ENCODE measurements around the gene SRRM5. TPM values are rescaled to one million over a fixed set of nuclear protein-coding genes. Genes with fewer than 3 reads are reported as not detected.

The SRRM5 gene
- total RNA-seq, 1 donor from 2014 or later, result 0.46 TPM

GRCh38 chr19:43607238-43608205, 4.4 kb upstream of the SRRM5 start:
- no peaks in the 10 kb centered on the region for H3K36me3 ChIP-seq (ENCODE audit: control insufficient read depth, insufficient read depth, low read length)
- no peak for TF ChIP-seq CTCF (IDR thresholded peaks at IDR 0.05; ENCODE audit: insufficient read depth, low read length, poor library complexity, severe bottlenecking)
- no peaks in the 10 kb centered on the region for H3K27me3 ChIP-seq (ENCODE audit: control insufficient read depth, insufficient read depth, low read length)
- DNase-seq (ENCODE audit: low read depth), result no peak
- no peak overlapping the region for H3K4me3 ChIP-seq (ENCODE audit: low read depth, low read length)

- DNase-seq (ENCODE audit: low read depth), result no peak
- Histone ChIP-seq H3K4me3 (ENCODE audit: low read depth, low read length) (no peak overlapping the region), H3K27me3 (ENCODE audit: control insufficient read depth, insufficient read depth, low read length) (no peaks in the 10 kb centered on the region), H3K36me3 (ENCODE audit: control insufficient read depth, insufficient read depth, low read length) (no peaks in the 10 kb centered on the region)
- TF ChIP-seq CTCF (IDR thresholded peaks at IDR 0.05; ENCODE audit: insufficient read depth, low read length, poor library complexity, severe bottlenecking), result no peak
Measured at GRCh38 chr19:43609872-43610271, 2.0 kb upstream of the SRRM5 start.

- H3K36me3 ChIP-seq (ENCODE audit: control insufficient read depth, insufficient read depth, low read length), result no peaks in the 10 kb centered on the region
- H3K27me3 ChIP-seq (ENCODE audit: control insufficient read depth, insufficient read depth, low read length), result no peaks in the 10 kb centered on the region
- no peak for DNase-seq (ENCODE audit: low read depth)
- H3K4me3 ChIP-seq (ENCODE audit: low read depth, low read length), result no peak overlapping the region
- TF ChIP-seq CTCF (IDR thresholded peaks at IDR 0.05; ENCODE audit: insufficient read depth, low read length, poor library complexity, severe bottlenecking), result no peak
Measured at GRCh38 chr19:43610493-43610892, 1.4 kb upstream of the SRRM5 start.

- TF ChIP-seq CTCF (IDR thresholded peaks at IDR 0.05; ENCODE audit: insufficient read depth, low read length, poor library complexity, severe bottlenecking), result no peak
- DNase-seq (ENCODE audit: low read depth), result no peak
- no peaks in the 10 kb centered on the region for H3K36me3 ChIP-seq (ENCODE audit: control insufficient read depth, insufficient read depth, low read length)
Measured at GRCh38 chr19:43612374-43612773, 486 bp downstream of the SRRM5 start.

GRCh38 chr19:43616306-43616705, 4.4 kb downstream of the SRRM5 start:
- Histone ChIP-seq H3K27me3 (ENCODE audit: control insufficient read depth, insufficient read depth, low read length) (no peaks in the 10 kb centered on the region), H3K36me3 (ENCODE audit: control insufficient read depth, insufficient read depth, low read length) (no peaks in the 10 kb centered on the region), H3K4me3 (ENCODE audit: low read depth, low read length) (no peak overlapping the region)
- no peak for TF ChIP-seq CTCF (IDR thresholded peaks at IDR 0.05; ENCODE audit: insufficient read depth, low read length, poor library complexity, severe bottlenecking)
- no peak for DNase-seq (ENCODE audit: low read depth)

More at GRCh38 chr19:43612374-43612773, 486 bp downstream of the SRRM5 start:
- H3K4me3 ChIP-seq (ENCODE audit: low read depth, low read length), result no peak overlapping the region
- H3K27me3 ChIP-seq (ENCODE audit: control insufficient read depth, insufficient read depth, low read length), result no peaks in the 10 kb centered on the region
